Measurements from ENCODE around the gene UNC5C. TPM values are rescaled to one million over a fixed set of nuclear protein-coding genes. Genes with fewer than 3 reads are reported as not detected.

Gene UNC5C
- total and polyA plus RNA-seq, 2 of the 4 experiments (the other 2 are of a cell fraction), result under 0.01 TPM

DNA sequence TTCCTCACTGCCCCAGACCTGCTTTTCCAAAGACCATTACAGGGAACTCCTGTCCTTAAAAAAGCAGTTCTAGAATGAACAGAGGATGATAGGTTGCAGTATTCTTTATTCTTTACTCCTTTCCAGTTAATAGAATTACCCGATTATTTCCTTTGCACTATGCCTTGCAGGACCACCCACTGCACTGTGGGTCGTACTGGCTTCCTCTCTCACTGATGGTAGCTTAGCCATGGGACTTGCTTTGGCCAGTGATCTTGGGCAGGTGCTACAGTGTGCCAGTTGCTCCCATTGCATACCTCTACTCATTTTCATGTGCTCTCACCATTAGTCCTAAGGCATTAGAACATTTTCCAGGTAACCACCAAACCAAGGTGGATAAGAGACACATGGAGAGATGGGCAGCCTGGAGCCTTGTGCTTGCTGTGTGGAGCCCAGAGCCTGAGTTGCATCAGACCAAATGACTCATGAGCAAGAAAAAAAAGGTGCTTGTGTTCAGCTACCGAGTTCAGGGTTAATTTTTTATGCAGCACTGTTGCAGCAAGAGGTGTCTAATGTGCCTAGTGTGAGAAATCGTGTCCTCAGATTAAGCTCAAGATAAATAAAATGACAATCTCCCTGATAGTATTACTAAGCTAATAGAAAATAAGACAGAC lies 7.6 kb upstream of the UNC5C start:
- Histone ChIP-seq H3K27ac (ENCODE audit: insufficient read depth, low read length) (no peak overlapping the region), H3K4ac (ENCODE audit: low read depth, low read length) (no peak overlapping the region), H3K14ac (replicated peaks; ENCODE audit: low read depth, low read length) (no peak overlapping the region), H3K27me3 (ENCODE audit: control insufficient read depth, insufficient read depth, low read length) (no peaks in the 10 kb centered on the region), H3K18ac (ENCODE audit: low read depth, low read length) (no peak overlapping the region), H3K4me1 (ENCODE audit: control insufficient read depth, insufficient read depth, low read length) (no peaks in the 10 kb centered on the region), H4K5ac (ENCODE audit: low read depth, low read length) (no peak overlapping the region), H3K56ac (ENCODE audit: extremely low read depth, insufficient read depth, low read length) (no peak overlapping the region), H2AK5ac (ENCODE audit: low read depth, low read length) (no peak overlapping the region), H4K8ac (ENCODE audit: low read depth in 2 of 2, low read length in 2 of 2) (no peak overlapping the region), H3K36me3 (ENCODE audit: control insufficient read depth, insufficient read depth, low read length) (no peaks in the 10 kb centered on the region), H2BK15ac (ENCODE audit: low read depth, low read length) (no peak overlapping the region), H2AFZ (replicated peaks; ENCODE audit: low read length, poor library complexity) (no peak overlapping the region), H4K91ac (ENCODE audit: insufficient read depth, low read depth, low read length) (no peak overlapping the region), H3K79me1 (ENCODE audit: low read depth in 1 of 2, low read length in 2 of 2) (no peaks in the 10 kb centered on the region), H3K4me3 (ENCODE audit: insufficient read depth, low read depth, low read length) (no peak overlapping the region), H2AK9ac (replicated peaks; ENCODE audit: low read depth, low read length, poor library complexity) (no peak overlapping the region), H3K4me2 (ENCODE audit: low read depth, low read length) (no peak overlapping the region), H2BK20ac (ENCODE audit: low read depth, low read length) (no peak overlapping the region), H3K9me1 (ENCODE audit: insufficient read depth, low read length) (no peaks in the 10 kb centered on the region), H3K23ac (ENCODE audit: low read depth, low read length) (no peak overlapping the region), H2BK5ac (ENCODE audit: low read depth, low read length, poor library complexity, severe bottlenecking) (no peak overlapping the region), H4K20me1 (ENCODE audit: insufficient read depth, low read length) (no peaks in the 10 kb centered on the region), H2BK120ac (ENCODE audit: low read depth, low read length) (no peak overlapping the region), H3K9me3 (ENCODE audit: control insufficient read depth, insufficient read depth, low read length) (no peaks in the 10 kb centered on the region), H3K9ac (ENCODE audit: low read depth, low read length) (no peak overlapping the region)
- dilution Hi-C loops (cut with HindIII; ENCODE audit: low sequenced_read_pairs, unreplicated experiment) (no loop called here), in situ Hi-C loops (cut with MboI; ENCODE audit: low sequenced_read_pairs) (no loop called here), intact Hi-C loops (cut with micrococcal nuclease) (no loop called here)
- no peak for DNase-seq
- no CpG with 5 or more reads among the region's 4 CpGs for WGBS, 2 experiments (ENCODE audit: extremely low coverage in 2 of 2, insufficient read length in 1 of 2)
- no peak for TF ChIP-seq CHD1 (IDR thresholded peaks at IDR 0.05; ENCODE audit: low read depth, low read length)
- no peak for TF ChIP-seq CTCF (conservative IDR thresholded peaks at IDR 0.05; ENCODE audit: low read depth, low read length)
- TF ChIP-seq MAFK (IDR thresholded peaks at IDR 0.05; ENCODE audit: low read depth, low read length), result no peak
- no peak for TF ChIP-seq RFX5 (IDR thresholded peaks at IDR 0.05; ENCODE audit: low read depth, low read length)
- TF ChIP-seq RAD21 (IDR thresholded peaks at IDR 0.05; ENCODE audit: low read length), result no peak
- no peak for TF ChIP-seq USF2 (IDR thresholded peaks at IDR 0.05; ENCODE audit: low read depth, low read length)
- TF ChIP-seq ELK1 (IDR thresholded peaks at IDR 0.05; ENCODE audit: borderline replicate concordance, low read depth, low read length), result no peak
- TF ChIP-seq MXI1 (IDR thresholded peaks at IDR 0.05; ENCODE audit: borderline replicate concordance, low read depth, low read length), result no peak
- no peak for TF ChIP-seq MAZ (IDR thresholded peaks at IDR 0.05; ENCODE audit: borderline replicate concordance, low read depth, low read length)
- no peak for TF ChIP-seq SMC3 (IDR thresholded peaks at IDR 0.05; ENCODE audit: low read depth, low read length)
- TF ChIP-seq RCOR1 (IDR thresholded peaks at IDR 0.05; ENCODE audit: insufficient replicate concordance, low read length), result no peak
- no peak for TF ChIP-seq POLR2A (IDR thresholded peaks at IDR 0.05; ENCODE audit: low read depth, low read length)
- TF ChIP-seq NFE2L2 (IDR thresholded peaks at IDR 0.05; ENCODE audit: low read depth, low read length), result no peak
- no peak for TF ChIP-seq FOS (IDR thresholded peaks at IDR 0.05; ENCODE audit: low read depth, low read length)
- no peak for TF ChIP-seq BHLHE40 (IDR thresholded peaks at IDR 0.05; ENCODE audit: low read depth, low read length)
- no peak for TF ChIP-seq CEBPB (IDR thresholded peaks at IDR 0.05; ENCODE audit: low read depth, low read length)
- no peak for ATAC-seq (ENCODE audit: low read depth)
- BruUV-seq (replicated peaks), result no TSS peak
- ChIA-PET POLR2A (ENCODE audit: unreplicated experiment) (no interaction called here), CTCF (no interaction called here)
